ENCODE results near the gene ASTL.
A peak's percentile ranks its signal among the peaks of the same experiment; 100 is the strongest.
"Not testable (repeated sequence)": the region's sequence is repeated elsewhere in the genome, so short reads cannot be mapped to it uniquely, and the experiment has no call there.

ASTL gene

DNA sequence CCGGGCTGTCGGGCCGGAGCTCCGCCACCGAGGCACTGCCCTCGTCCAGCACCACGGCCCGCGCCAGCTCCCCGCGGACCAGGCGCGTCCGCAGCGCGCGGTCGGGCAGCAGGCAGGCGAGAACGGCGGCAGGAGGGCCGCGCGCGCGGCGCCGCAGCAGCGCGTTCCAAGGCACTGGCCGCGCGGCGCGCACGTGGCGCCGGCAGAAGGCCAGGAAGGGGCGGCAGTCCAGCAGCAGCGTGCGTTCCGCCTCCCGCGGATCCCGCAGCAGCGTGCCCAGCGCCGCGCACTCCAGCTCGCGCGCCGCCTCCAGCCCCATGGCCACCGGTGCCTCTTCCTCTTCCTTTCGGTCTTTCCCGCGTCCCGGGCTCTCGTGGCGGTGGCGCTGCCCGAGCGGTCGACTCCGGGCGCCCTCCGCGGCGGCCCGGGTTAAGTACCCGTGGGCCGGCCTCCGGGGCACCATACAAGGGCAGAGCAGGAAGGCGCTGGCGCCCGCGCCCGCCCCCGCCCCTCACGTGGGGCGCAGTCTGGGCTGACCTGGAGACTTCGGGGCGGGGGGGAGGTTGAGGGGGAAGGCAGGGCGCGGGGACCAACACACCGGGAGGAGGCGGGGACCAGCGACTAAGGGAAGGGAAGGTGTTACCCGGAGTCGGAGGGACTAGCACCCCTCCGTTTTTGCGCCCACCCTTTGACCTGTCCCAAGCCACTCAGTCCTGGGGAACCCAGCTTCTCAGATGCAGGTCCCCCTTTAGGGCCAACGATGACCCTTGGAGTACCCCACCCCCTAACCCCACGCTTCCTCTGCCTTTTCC lies 6.9 kb upstream of the ASTL start, which contains the start of gene DUSP2:
Gene DUSP2 (minus strand): TSS at position 405 of the 812 bp plus-strand sequence. CDS start 86 bp downstream, at position 319.
- DNase-seq: peak; percentile 86

GRCh38 chr2:96144481-96145035 lies 6.3 kb upstream of the ASTL start:
- DNase-seq: no peak

- no peak for DNase-seq
These were observed 5.7 kb upstream of the ASTL start for GRCh38 chr2:96143848-96144480.

- no peak for DNase-seq
These were observed 5.0 kb upstream of the ASTL start for GRCh38 chr2:96143231-96143847.

DNA sequence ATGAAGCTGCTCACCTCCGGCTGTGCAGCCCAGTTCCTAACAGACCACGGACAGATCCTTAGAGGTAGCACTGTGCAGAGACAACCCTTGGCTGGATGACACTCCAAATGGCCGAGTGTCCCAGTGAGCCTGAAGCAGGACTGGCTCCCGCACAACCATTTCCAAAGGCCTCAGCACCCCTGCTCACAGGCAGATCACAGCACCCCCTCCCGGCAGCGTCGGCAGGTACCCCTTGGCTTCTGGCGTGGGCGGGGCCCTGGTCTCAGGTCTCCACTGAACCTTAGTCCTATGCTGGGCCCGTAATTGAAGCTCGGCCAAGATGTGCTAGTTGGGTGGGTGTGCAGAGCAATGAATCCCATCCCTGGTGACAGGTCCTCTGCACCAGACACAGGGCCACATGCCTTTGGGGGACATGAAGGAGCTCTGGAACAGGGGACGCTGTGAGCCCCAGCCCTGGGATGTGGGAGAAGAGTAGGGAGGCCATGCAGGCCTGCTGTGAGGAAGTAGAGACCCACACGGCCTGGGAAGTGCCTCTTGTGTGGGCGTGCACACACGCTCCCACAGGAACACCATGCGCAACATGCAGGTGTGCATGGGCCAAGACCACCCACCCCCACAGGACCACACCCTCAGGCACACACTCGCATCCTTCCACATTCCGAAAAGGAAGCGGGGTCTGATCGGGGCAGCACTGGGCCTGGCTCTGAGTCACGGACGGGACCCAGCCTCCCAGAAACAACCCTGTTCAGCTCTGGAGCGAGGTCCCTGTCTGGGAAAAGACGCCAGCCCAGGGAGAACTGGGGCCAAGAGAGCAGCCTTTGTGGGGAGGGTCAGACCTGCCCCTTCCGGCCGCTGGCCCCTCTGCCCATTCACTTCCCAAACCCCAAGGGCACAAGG lies 4.2 kb upstream of the ASTL start:
- DNase-seq: no peak

GRCh38 chr2:96141624-96141967 lies 3.3 kb upstream of the ASTL start:
- not testable (repeated sequence) for DNase-seq

DNA sequence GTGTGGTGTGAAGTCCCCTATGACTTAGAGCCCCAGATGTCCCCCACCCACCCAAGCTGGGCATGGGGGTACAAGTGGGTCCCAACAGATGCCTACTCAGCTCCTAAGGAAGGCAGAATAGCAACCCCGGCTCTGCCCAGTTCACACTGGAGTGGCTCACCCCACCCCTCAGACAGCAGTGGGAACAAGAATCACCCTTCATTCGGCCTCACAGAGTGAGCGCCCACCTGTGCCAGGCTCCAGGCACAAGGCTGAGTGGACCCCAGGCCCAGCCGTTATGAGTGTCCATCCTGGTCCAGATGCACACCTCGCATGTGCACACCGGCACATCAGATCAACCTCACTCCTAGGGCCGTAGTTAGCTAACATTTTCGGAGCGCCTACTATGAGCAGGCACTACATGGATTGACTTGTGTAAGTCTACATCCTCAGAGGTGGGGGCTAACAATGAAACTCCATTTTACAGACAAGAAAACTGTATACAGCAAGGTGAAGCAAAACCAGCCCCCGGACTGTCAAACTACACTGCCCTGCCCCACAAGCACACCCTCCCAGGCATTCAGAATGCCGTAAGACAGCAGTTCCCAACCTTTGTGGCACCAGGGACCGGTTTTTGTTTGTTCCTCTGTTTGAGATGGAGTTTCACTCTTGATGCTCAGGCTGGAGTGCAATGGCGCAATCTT lies 2.8 kb upstream of the ASTL start:
- DNase-seq: no peak

DNA sequence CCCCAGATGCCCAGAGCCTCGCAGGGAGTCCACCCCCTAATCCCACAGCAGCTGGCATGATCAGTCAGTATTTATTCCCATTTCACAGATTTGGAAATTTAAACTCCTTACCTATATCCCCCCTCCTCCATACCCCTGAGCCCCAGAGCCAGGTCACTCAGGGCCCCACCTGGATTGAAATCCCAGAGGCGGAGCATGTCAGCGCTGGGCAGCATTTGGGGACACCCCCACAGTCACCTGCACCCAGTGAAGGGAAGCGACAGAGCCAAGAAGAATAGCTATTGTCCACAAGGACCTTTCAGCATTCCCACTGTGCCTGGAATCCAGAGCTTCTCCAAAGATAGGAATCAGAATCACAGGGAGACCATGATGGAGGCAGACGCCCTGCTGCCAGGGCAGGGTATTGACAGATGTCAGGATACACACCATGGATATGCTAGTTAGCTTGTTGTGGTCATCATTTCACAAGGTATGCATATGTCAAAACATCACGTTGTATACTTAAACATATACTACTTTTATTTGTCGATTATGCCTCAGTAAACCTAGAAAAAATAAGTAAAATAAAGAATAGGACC lies 968 bp upstream of the ASTL start:
- DNase-seq: no peak

DNA sequence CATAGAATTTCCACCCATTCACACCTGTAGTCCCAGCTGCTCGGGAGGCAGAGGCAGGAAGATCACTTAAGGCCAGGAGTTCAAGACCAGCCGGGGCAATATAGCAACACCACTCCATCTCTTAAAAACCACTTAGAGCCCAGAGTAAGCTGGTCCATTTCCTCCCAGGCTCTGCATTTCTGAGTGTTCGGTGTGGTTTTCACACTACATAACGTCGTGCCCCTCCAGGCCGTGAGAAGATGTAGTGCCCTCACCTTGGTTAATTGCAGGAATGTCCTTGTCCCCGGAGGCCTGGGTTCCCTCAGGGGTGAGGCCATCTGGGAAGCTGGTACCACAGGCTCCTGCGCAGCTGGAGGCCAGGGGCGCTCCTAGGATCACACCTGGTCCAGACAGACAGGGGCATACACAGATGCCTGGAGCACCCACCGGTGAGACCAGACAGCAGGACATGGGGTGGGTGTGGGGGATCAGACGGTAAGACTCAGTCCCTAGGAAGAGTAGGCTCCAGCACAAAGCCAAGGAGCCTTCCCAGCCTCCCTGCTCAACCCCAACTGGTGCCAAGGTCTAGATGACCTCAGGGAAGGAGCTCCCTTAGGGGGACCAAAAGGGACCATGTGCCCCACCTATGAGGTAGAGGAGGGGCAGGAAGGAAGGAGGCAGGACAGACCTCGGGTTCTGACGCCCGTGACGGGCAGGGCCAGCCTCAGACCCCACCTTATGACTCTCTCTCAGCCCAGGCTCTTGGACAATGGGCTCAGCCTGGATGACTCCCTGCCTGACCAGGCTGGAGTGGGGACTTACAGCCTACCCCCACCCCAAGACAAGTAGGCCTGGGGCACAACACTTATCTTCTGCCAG lies 752 bp downstream of the ASTL start:
- DNase-seq: no peak

DNA sequence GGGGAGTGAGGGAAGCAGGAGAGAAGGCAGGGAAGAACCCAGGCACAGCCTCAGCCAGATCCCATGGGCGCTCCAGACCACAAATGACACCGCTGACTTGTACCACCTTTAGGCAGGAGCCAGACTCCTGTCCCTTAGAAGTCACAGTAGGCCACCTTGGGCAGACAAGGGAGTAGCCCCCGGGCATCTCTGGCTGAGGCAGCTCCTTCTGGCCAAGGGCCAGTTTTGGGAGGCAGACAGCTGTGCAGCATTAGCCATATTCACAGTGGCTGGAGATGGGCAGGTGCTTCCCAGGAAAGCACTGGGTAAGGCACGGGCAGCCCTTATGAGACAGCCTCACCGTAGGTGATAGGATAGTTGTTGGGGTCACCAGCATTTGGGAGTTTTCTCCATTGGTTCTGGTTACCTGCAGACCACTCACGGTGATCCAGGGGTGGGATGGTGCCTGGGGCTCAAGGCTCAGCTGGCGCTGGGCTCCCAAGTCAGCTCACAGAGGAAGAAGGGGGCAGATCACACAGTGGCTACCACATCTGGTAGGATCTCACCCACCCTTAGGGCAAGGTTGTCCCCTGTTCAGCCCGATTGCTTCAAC lies 2.1 kb downstream of the ASTL start:
- no peak for DNase-seq

GRCh38 chr2:96135621-96136020 lies 2.7 kb downstream of the ASTL start:
- DNase-seq: no peak

DNA sequence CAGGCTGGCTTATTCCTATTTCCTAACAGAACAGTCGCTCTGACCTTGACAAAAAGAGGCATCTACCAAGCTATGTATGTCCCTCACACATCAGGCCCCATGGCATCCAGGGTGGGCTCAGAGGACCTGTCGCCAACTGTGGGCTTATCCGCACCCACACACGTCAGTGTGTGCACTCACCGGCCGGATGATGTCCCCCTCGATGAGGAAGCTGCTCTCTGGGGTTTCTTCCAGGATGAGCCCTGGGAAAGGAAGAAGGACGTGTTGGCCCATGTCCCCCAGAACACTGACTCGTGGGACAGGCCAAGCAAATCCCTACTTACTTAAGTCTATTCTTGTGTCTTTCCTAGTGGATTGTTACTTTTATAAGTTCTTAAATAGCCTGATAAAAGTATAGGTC lies 3.1 kb downstream of the ASTL start:
- no peak for DNase-seq

DNA sequence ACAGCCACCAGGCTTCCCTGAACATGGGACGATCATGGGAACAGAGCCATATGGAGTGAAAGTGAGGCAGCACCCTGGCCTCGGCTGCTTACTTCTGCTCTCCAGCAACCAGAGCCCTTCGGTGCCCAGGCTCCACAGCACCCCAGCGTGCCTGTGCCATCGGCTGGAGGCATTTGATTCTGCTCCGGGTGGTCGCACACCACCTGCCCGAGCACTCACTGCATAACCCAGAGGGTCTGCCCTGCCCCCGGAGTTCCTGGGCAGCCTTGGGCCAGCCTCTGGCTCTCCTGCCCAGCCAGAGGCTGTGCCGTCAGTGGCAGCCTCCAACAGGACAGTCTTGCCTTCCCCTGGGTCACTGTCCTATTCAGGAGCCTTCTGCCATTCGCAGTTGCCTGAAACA lies 3.9 kb downstream of the ASTL start:
- no peak for DNase-seq

DNA sequence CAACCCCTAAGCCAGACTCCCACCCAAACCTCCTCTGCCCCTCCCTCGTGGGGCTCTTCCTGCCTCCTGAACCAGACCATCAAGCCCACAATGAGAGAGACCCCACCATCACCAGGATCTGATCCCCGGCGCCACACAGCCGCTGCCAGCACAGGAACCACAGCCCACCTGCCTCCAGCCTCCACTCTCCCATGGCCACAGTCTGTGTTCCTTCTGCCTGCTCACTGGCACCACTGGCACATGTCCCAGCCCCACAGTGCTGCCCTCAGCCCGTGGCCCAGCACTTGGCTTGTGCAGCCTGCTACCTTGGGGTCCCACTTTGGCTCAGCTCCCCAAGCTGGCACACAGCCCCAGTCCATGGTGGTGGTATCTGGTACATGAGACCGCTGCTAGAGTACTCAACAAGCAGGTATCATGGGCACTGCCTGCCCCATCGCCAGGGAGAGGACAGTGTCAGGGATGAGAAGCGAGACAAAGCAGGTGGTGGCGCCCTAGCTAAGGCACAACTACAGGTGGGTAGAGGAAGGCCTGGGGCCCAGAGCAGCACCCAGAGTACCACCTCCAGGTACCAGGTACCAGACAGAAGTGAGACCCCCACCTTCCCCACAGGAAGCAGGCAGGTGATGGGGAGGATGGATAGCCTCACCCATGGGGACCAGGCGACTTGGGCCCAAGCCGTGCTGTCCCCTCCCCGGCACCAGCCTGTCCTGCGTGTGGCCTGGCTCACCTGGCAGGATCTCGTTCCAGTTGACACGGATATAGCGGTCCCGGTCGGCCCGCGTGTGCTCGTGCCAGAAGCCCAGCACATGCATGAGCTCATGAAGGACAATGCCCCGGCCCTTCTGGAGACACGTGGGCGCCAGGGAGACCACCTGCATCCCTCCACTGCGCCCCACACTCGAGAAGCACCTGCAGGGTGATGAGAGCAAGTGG lies 6.2 kb downstream of the ASTL start:
- DNase-seq: no peak

- DNase-seq: no peak
These were observed 7.0 kb downstream of the ASTL start for GRCh38 chr2:96131152-96131812.

DNA sequence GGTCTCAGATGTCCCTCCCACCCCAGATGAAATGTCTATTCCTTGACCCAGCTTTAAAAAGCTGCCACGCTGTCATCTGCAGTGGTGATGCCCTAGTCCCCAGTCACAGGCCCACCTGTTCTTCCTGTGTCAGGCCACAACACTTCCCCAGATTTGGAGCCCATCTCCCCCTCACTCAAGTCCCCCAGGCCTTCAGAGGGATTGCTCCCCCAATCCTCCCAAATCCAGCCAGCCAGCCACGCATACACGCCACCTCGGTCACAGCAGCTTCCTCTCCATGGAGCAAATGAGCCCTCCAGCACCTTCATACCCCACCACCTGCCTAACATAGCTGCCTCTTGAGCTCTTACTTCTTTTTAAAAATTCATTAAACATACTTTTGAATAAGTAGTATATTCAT lies 7.8 kb downstream of the ASTL start:
- no peak for DNase-seq

DNA sequence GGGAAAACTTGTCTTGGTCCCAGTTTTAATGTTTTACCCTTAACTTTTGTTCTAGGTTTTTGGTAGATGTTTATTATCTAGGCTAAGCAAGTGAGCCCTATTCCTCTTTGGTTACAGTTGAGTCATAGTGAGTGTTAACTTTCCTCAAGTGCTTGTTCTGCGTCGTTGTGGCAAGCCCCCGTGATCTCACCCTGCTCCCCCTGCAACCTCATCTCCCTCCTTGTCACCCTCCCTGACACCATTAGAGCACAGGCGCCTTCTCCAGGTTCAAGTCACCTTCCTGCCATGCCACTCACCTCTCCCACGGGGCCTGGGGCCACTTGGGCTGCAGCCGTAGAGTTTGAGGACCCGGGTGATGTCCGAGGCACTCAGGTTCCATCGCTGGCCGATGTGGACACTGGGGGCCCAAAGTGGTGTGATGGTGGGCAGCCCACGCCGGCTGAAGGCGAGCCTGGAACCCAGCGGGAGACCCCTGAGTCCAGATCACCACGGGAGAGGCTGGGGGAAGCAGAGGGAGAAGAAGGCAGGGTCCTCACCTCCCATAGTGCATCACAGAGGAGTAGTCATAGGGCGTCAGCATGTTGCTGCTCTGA lies 8.7 kb downstream of the ASTL start:
- no peak for DNase-seq

DNA sequence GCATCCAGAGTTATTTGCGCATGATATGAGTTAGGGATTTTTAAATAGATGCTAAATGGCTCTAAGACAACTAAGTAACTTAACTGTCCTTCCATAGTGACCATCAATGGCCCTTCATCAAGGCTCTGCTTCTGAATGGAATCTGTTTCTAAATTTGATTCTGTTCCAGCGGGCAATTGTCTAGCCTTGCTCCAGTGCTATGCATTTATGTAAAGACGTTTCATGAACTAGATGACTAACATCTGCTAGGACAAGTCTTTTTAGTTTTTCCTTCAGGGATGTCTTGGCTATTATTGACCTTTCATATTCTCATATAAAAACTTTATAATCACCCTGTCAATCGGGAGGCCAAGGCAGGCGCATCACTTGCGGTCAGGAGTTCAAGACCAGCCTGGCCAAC lies 9.8 kb downstream of the ASTL start:
- no peak for DNase-seq

Measured in eye (tissue), 1 donor.